ENCODE results near the gene KCNH1.

KCNH1 gene

DNA sequence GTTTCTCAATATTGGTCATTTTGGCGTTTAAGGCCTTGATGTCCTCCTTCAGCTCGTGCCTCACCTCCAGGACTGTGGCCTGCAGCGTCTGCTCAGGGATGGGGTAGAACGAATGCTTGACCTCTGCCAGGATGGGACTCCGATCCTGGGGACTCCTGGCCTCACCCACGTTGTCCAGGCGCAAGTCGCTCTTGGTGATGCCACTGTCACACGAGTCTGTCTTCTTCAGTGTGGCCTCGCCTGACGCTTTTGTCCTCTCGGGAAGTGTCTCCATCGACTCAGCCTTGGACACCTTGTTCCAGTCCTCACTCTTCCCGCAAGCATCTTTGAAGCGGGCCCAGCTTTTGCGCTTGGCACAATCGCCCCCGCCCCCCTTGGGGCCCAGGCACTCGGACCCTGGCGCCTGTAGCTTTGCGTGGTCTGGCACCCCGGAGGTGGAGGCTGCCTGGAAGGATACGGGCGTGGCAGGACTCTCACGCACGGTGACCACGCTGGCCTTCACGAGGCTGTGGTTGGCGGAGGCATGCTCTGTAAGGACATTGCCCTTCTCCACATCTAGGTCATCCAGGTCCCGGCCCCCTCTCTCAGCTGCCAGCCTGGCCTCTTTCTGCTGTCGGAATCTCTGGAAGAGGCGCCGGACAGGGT, 450.4 kb downstream of the KCNH1 start:
- no peak for DNase-seq (ENCODE audit: low spot score)
- TF ChIP-seq CTCF (IDR thresholded peaks at IDR 0.05; ENCODE audit: extremely low read depth, missing control alignments) = no peak

- TF ChIP-seq CTCF (IDR thresholded peaks at IDR 0.05; ENCODE audit: extremely low read depth, missing control alignments) = no peak
- DNase-seq (ENCODE audit: low spot score) = no peak
These were observed 452.8 kb downstream of the KCNH1 start for GRCh38 chr1:210681158-210681557.

- TF ChIP-seq CTCF (IDR thresholded peaks at IDR 0.05; ENCODE audit: extremely low read depth, missing control alignments) = no peak
- no peak for DNase-seq (ENCODE audit: low spot score)
These were observed 455.6 kb downstream of the KCNH1 start for GRCh38 chr1:210678306-210678705.

DNA sequence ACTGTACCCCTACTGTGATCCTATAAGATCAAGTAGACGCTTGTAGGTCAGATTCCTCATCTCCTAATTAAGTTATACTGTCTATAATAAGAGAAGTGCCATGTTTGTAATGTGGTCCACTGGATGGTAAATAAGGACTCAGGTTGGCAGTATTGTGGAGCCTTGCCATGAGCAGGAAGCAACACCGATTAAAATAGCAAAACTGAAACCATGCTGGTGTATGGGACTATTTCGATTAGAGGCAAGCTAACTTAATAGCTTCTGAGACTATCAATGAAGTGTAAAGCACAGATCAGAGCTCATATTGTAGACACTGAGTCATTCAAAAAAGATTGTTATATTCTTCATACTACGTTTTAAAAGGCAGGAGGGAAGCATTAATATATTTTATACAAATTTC, 456.4 kb downstream of the KCNH1 start:
- TF ChIP-seq CTCF (IDR thresholded peaks at IDR 0.05; ENCODE audit: extremely low read depth, missing control alignments) = no peak
- DNase-seq (ENCODE audit: low spot score) = no peak

GRCh38 chr1:210676539-210676938, 457.4 kb downstream of the KCNH1 start:
- TF ChIP-seq CTCF (IDR thresholded peaks at IDR 0.05; ENCODE audit: extremely low read depth, missing control alignments) = no peak
- DNase-seq (ENCODE audit: low spot score) = no peak

DNA sequence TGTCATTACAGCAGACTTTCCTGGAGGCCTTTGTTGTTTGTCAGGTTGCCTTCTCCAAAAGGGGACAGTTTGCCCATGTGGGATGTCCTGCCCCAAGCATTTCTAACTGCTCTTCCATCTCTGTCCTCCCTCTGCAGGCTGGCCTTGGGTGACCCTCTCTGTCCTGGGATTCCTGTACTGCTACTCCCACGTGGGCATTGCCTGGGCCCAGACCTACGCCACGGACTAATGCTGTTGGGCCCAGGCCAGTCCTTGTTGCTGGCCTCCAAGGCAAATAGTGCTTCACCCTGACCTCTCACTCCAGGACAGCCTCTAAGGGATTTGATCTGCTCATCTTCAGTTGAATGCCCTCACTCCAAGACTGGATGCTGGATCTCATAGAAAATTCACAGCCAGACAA, 459.8 kb downstream of the KCNH1 start:
- no peak for TF ChIP-seq CTCF (IDR thresholded peaks at IDR 0.05; ENCODE audit: extremely low read depth, missing control alignments)
- DNase-seq (ENCODE audit: low spot score) = no peak

DNA sequence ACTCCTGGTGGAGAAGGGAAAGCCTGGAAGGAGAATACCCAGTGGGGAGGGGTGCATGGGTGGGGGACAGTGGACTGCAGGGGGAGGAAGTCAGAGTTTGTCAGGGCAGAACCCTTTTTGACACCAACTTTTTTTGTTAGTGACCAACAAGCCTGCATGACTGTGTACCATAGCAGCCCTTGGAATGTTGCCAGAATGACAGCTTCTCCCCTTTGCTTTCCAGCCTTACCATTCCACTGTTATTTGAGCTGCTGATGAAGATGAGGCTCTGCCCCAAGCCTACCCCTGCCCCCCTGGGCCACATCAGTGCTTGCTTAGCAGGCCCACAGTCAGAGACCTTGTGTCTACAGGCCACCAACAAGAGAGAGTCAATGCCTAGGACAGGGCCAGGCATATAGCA, 464.0 kb downstream of the KCNH1 start:
- no peak for DNase-seq (ENCODE audit: low spot score)
- no peak for TF ChIP-seq CTCF (IDR thresholded peaks at IDR 0.05; ENCODE audit: extremely low read depth, missing control alignments)
